NT2/D1 (cell line): ENCODE measurements around the gene RPS6KA2.

Experiments used
- SUZ12 ChIP-seq: IDR thresholded peaks from 2 replicates; pipeline ENCODE4 v1.6.1; 2011; ENCODE audit not compliant: insufficient read length, insufficient read depth; ENCODE audit errors: extremely low read depth
- YY1 ChIP-seq: IDR thresholded peaks from 2 replicates; pipeline ENCODE4 v1.6.1; 2011; ENCODE audit not compliant: insufficient read length, insufficient read depth

GRCh38 chr6:166662690-166663089 is 35.6 kb upstream of the RPS6KA2 start:
- TF ChIP-seq SUZ12 (no peak), YY1 (no peak)
